Naive thymus-derived CD4-positive, alpha-beta T cell (primary cell): ENCODE data around the gene ADGRG1. TPM values are rescaled to one million over a fixed set of nuclear protein-coding genes. Genes with fewer than 3 reads are reported as not detected.

Experiments used
- ATAC-seq: fragments of 150-1000 bp; cut with Tn5 transposase; 2 replicates; pipeline ENCODE4 v1.10.0; 2021; ENCODE audit warnings: mild to moderate bottlenecking, moderate library complexity
- CTCF ChIA-PET: fragments of 350-600 bp; sonication (Branson Sonifier 250); formaldehyde crosslinking; loops from one replicate; lab custom pipeline; 2021; ENCODE audit warnings: antibody characterized with exemption; lab: Charles Lee
- POLR2A ChIA-PET: fragments of 350-600 bp; sonication (Branson Sonifier 250); formaldehyde crosslinking; loops from one replicate; lab custom pipeline; 2021; ENCODE audit warnings: antibody characterized with exemption, inconsistent platforms; lab: Charles Lee
- DNase-seq, 9 donors: peaks; one replicate each; pipeline versions ENCODE4 v3.0.0 to v3.0.0-alpha.2; 2020 to 2022; ENCODE audit warnings: mixed read lengths in 1 of 9
- H3K27ac ChIP-seq: one replicate; pipeline ENCODE4 v1.7.0; 2013; ENCODE audit warnings: mild to moderate bottlenecking, low read depth, low read length, moderate library complexity
- H3K27me3 ChIP-seq, 2 donors: one replicate each; pipeline ENCODE4 v1.7.0; 2013; ENCODE audit warnings: low read length in 2 of 2, mild to moderate bottlenecking in 2 of 2, moderate library complexity in 2 of 2; ENCODE audit not compliant: control insufficient read depth in 2 of 2, insufficient read depth in 2 of 2
- H3K36me3 ChIP-seq, 3 experiments: 1 replicate in 2 of 3; 2 replicates in 1 of 3; pipeline ENCODE4 v1.7.0; 2013; ENCODE audit warnings: low read length in 3 of 3, mild to moderate bottlenecking in 3 of 3, moderate library complexity in 1 of 3; ENCODE audit not compliant: insufficient read depth in 3 of 3, control insufficient read depth in 2 of 3
- H3K4me1 ChIP-seq, 2 donors: one replicate each; pipeline ENCODE4 v1.7.0; 2013; ENCODE audit warnings: low read length in 2 of 2, mild to moderate bottlenecking in 2 of 2, moderate library complexity in 1 of 2; ENCODE audit not compliant: control insufficient read depth in 2 of 2, insufficient read depth in 2 of 2
- H3K4me3 ChIP-seq: 2 replicates; pipeline ENCODE4 v1.7.0; 2013; ENCODE audit warnings: mild to moderate bottlenecking, low read length
- H3K9me3 ChIP-seq, 3 experiments: 1 replicate in 2 of 3; 2 replicates in 1 of 3; pipeline ENCODE4 v1.7.0; 2013; ENCODE audit warnings: low read length in 3 of 3; ENCODE audit not compliant: control insufficient read depth in 2 of 3
- H3K27ac Mint-ChIP-seq, 9 donors: one replicate each; pipeline ENCODE4 v1.8.0; 2020 to 2022; ENCODE audit warnings: mixed read lengths in 9 of 9, mild to moderate bottlenecking in 8 of 9, moderate library complexity in 5 of 9, inconsistent platforms in 2 of 9
- H3K27me3 Mint-ChIP-seq, 5 donors: one replicate each; pipeline ENCODE4 v1.8.0; 2021 to 2022; ENCODE audit warnings: mixed read lengths in 5 of 5, mild to moderate bottlenecking in 1 of 5
- H3K36me3 Mint-ChIP-seq, 5 donors: one replicate each; pipeline ENCODE4 v1.8.0; 2020 to 2022; ENCODE audit warnings: mixed read lengths in 5 of 5, mild to moderate bottlenecking in 3 of 5, inconsistent platforms in 1 of 5
- H3K4me1 Mint-ChIP-seq, 7 donors: one replicate each; pipeline ENCODE4 v1.8.0; 2020 to 2022; ENCODE audit warnings: mixed read lengths in 7 of 7, mild to moderate bottlenecking in 3 of 7, inconsistent platforms in 1 of 7
- H3K4me3 Mint-ChIP-seq, 10 donors: one replicate each; pipeline ENCODE4 v1.8.0; 2020 to 2022; ENCODE audit warnings: mild to moderate bottlenecking in 10 of 10, mixed read lengths in 10 of 10, moderate library complexity in 6 of 10, inconsistent platforms in 2 of 10
- H3K9me3 Mint-ChIP-seq, 11 donors: one replicate each; pipeline ENCODE4 v1.8.0; 2020 to 2022; ENCODE audit warnings: mixed read lengths in 11 of 11, mild to moderate bottlenecking in 4 of 11, inconsistent platforms in 1 of 11, moderate library complexity in 1 of 11
- intact Hi-C, 2 donors: fragments of 100-400 bp; cut with micrococcal nuclease; formaldehyde crosslinking; loops; one replicate each; pipeline ENCODE4 v1.15.1; 2023
- polyA plus RNA-seq, 2 donors: library from polyadenylated mRNA; unstranded; fragments of 300-500 nt; fragmentation: Illumina TruSeq; gene quantifications; one replicate each; pipeline ENCODE4 v1.2.3, GENCODE V29; 2021
- total RNA-seq, 6 experiments: library from RNA in 5 of 6; stranded (reverse) in 5 of 6; gene quantifications; 1 replicate in 5 of 6; 2 replicates in 1 of 6; pipeline ENCODE4 v1.2.3 and lab custom pipeline; 2021 to 2026

ADGRG1 gene
- total and polyA plus RNA-seq, 7 experiments from 2014 or later = 0.07 to 96.0 (median 1.5) TPM

DNA sequence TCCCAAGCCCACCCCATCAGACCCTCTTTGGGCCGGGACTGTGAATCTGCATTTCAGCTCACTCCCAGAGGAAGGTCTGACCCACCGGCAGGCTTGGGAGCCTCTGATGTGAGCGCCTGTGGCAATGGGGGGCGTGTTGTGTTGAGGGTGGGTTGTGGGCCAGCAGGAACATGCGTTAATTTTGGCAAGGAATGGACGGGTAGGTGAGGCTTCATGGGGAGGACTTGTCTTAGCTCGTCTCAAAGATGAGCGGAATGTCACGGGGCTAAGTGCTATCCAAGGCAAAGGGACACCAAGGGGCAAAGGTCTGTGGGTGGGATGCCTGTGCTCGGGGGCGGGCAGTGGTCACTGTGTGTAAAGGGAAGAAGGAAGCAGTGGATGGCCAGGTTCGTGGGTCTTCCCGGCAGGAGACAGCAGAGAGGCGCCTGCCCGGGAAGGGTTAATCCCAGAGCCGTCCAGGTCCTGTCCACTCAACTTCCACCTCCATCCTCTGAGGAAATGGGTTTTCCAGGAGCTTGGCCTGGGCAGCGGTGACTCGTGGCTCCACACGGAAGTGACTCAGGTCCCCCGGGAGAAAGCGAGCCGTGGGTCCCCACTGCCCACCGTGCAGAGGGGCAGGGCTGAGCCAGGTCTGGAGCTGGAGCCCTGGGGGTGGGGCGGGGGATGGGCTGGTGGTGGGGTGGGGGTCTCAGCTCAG lies 17.4 kb downstream of the ADGRG1 start:
- intact Hi-C loops = no loop called here
- Histone ChIP-seq H3K27me3 (no peaks in the 10 kb centered on the region), H3K4me1 (peaks cover 0 to 20% of the 10 kb centered on the region in 2 donors), H3K4me3 (no peak overlapping the region), H3K27ac (no peak overlapping the region), H3K9me3 (no peaks in the 10 kb centered on the region), H3K36me3 (no peaks in the 10 kb centered on the region)
- peaks cover 0 to 2% (median 0%) of the 10 kb centered on the region in 5 donors for H3K27me3 Mint-ChIP-seq
- DNase-seq (no peak), ATAC-seq (no peak)
- H3K9me3 Mint-ChIP-seq = no peaks in the 10 kb centered on the region
- H3K27ac Mint-ChIP-seq = no peak overlapping the region
- H3K4me3 Mint-ChIP-seq = no peak overlapping the region
- ChIA-PET CTCF (interaction anchor here (1.1 to 5.2 kb wide), 5 partner anchors 9 to 70 kb away, joined by 3 to 53 read pairs (median 4); no protein-coding TSS in a partner anchor), POLR2A (no interaction called here)
- peaks cover 0 to 24% (median 6%) of the 10 kb centered on the region in 7 donors for H3K4me1 Mint-ChIP-seq
- H3K36me3 Mint-ChIP-seq = no peaks in the 10 kb centered on the region

DNA sequence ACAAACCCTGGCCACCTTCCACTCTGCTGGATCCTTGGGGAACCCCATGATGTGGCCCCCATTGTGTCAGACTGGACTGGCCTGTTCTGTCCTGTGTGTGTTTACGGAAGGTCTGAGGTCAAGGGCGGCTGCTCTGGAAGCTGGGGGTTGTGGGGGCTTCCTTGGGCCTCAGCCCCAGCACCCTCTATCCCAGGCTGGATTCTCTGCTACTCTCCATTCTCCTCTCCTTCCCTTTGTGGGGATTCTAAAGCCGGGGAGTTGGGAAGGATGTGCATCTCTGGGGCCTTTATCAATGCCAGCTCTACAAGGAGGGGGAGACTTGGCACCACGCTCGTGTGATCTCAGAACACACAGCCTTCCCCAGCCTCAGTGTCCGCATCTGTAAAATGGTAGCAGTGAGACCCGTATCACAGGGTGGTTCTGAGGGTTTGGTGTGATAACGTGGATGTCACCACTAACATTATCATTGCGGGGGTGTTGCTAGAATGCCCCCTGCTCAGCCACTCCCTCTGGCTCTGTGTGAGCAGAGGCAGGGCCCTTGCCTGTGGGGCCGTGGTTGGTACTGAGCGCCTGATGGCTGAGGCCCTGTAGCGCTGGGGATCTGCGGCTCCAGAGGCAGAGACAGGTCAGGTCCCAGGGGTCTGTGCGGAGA lies 18.1 kb downstream of the ADGRG1 start:
- Mint-ChIP-seq H3K27me3 (peaks cover 0 to 2% (median 0%) of the 10 kb centered on the region in 5 donors), H3K4me1 (peaks cover 1 to 28% (median 7%) of the 10 kb centered on the region in 7 donors), H3K9me3 (peaks cover 0 to 1% (median 0%) of the 10 kb centered on the region in 11 donors), H3K36me3 (no peaks in the 10 kb centered on the region), H3K27ac (no peak overlapping the region), H3K4me3 (peak overlapping the region in 1 of 10 donors; percentile 51)
- POLR2A ChIA-PET = no interaction called here
- Histone ChIP-seq H3K36me3 (no peaks in the 10 kb centered on the region), H3K9me3 (no peaks in the 10 kb centered on the region), H3K27me3 (no peaks in the 10 kb centered on the region), H3K27ac (no peak overlapping the region), H3K4me1 (peaks cover 0 to 22% of the 10 kb centered on the region in 2 donors), H3K4me3 (no peak overlapping the region)
- ATAC-seq = peak; percentile 64
- CTCF ChIA-PET = interaction anchor here (1.0 to 5.2 kb wide), 7 partner anchors 9 to 71 kb away, joined by 3 to 53 read pairs (median 4); no protein-coding TSS in a partner anchor
- intact Hi-C loops = no loop called here
- DNase-seq = no peak

DNA sequence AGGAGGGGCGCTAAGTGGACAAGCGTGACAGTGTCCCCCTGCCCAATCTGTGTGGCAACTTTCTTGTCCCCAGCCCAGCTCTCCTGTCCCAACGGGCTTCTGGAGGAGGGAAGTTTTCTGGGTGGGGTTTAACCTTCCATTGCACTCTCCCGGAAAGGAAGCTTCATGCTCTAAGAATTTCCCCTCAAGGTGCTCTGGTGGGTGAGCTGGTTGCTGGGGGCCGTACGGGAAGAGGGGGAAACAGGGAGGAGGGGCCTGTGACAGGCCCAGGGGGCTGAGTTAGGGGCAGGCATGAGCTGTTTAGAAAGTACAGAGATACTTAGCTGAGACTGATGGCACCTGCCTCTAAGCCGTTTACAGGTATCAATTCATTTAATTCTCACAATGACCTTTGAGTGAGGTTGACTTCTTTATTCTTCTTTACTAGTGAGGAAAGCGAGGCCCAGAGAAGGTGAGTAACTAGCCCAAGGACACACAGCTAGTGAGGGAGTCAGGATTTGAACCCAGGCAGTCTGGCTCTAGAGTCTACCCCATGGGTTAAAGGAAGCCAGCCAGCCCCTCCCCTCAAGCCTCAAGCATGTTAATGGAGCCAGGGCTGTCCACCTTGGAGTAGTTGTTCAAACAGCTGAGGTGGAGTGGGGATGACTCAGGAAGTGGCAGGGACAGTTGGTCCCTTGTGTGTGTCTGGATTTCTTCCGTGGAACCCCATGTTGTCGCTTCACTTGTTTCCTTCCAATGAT lies 18.9 kb downstream of the ADGRG1 start:
- no peak overlapping the region for H3K27ac ChIP-seq
- H3K9me3 ChIP-seq = no peaks in the 10 kb centered on the region
- POLR2A ChIA-PET = interaction anchor here (0.6 kb wide), 1 partner anchor 31 kb away, joined by 3 read pairs; no protein-coding TSS in a partner anchor
- no peaks in the 10 kb centered on the region for H3K27me3 ChIP-seq
- CTCF ChIA-PET = interaction anchor here (1.0 to 5.2 kb wide), 8 partner anchors 10 to 72 kb away, joined by 3 to 53 read pairs (median 4); no protein-coding TSS in a partner anchor
- Mint-ChIP-seq H3K4me1 (peaks cover 6 to 36% (median 15%) of the 10 kb centered on the region in 7 donors), H3K36me3 (no peaks in the 10 kb centered on the region), H3K9me3 (peaks cover 0 to 1% (median 0%) of the 10 kb centered on the region in 11 donors), H3K4me3 (peak overlapping the region in 1 of 10 donors; percentile 70), H3K27ac (peak overlapping the region in 4 of 9 donors; percentile 17 to 83 (median 44)), H3K27me3 (no peaks in the 10 kb centered on the region)
- ATAC-seq = no peak
- peaks cover 0 to 27% of the 10 kb centered on the region in 2 donors for H3K4me1 ChIP-seq
- no peak for DNase-seq
- H3K36me3 ChIP-seq = no peaks in the 10 kb centered on the region
- no peak overlapping the region for H3K4me3 ChIP-seq
- intact Hi-C loops = no loop called here

DNA sequence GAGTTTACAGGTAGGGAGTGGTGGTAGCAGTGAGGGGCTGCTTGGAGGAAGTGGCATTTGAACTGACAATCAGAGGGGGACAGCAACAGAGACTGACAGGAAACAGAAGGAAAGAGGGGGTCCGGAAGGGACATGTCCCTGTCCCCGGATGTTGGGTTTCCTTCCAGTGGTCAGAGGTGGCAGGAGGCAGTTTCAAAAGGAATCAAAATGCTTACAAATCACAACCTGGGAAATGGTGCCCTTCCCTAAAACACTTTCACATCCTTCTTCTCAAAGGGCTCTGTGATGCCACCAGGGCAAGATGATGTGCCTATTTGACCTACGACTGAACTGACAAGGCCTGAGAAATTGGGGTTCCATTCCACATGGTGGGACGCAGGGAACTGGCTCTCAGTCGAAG lies 19.7 kb downstream of the ADGRG1 start:
- H3K27ac ChIP-seq = no peak overlapping the region
- peak overlapping the region in 2 of 10 donors; percentile 39 to 70 for H3K4me3 Mint-ChIP-seq
- H3K4me3 ChIP-seq = no peak overlapping the region
- H3K9me3 Mint-ChIP-seq = peaks cover 0 to 1% (median 0%) of the 10 kb centered on the region in 11 donors
- peak overlapping the region in 5 of 9 donors; percentile 16 to 83 (median 60) for H3K27ac Mint-ChIP-seq
- POLR2A ChIA-PET = no interaction called here
- CTCF ChIA-PET = interaction anchor here (0.9 to 5.2 kb wide), 10 partner anchors 8 to 980 kb away, joined by 3 to 53 read pairs (median 4); no protein-coding TSS in a partner anchor
- H3K36me3 ChIP-seq = no peaks in the 10 kb centered on the region
- H3K4me1 ChIP-seq = peaks cover 0 to 29% of the 10 kb centered on the region in 2 donors
- peaks cover 6 to 36% (median 15%) of the 10 kb centered on the region in 7 donors for H3K4me1 Mint-ChIP-seq
- no peaks in the 10 kb centered on the region for H3K27me3 ChIP-seq
- H3K9me3 ChIP-seq = no peaks in the 10 kb centered on the region
- ATAC-seq (no peak), DNase-seq (no peak)
- H3K36me3 Mint-ChIP-seq = no peaks in the 10 kb centered on the region
- no peaks in the 10 kb centered on the region for H3K27me3 Mint-ChIP-seq
- intact Hi-C loops = loop anchor here (2.0 kb wide), 1 partner anchor 47 kb away; no protein-coding TSS in a partner anchor

DNA sequence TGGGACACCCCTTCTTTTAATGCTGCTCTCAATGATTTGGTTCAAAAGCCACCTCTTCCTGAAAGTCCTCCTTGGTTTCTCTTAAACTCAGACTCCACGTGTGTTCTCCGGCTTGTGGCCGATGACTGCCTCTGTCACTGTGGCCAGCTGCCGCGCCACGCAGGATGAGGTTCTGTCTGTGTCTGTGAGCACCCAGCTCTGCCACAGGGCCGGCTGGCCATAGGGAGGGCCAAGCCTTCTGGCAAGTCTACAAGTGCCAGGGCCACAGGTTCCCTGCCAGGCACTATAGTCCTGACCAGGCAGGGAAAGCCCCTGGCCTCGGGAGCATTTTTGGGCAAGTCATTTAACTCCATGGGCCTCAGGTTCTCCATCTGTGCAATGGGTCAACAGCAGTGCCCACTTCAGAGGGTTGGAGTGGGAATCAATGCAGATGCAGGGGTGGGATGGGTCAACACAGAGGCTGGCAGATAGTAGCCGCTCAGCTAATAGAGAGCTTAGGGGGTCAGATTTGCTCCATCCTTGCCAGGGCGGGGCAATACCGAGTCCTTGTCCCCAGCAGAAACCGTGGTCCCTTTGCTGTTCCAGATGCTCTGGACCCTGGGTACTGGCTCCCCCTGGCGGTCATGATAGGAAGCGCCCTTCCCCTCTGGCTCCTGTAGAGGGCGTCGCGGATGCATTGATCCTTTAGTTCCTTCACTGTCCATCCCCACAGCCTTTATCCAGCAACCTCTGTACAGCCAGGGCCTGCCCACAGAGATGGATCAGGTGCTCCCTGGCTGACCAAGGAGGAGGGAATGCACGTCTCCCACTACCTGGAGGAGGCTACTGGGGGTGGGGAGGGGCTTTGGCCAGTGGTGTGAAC lies 20.4 kb downstream of the ADGRG1 start:
- ChIA-PET POLR2A (interaction anchor here (0.8 kb wide), 1 partner anchor 88 kb away, joined by 4 read pairs; no protein-coding TSS in a partner anchor), CTCF (interaction anchor here (0.6 to 5.2 kb wide), 19 partner anchors 9 to 979 kb away, joined by 3 to 53 read pairs (median 4); no protein-coding TSS in a partner anchor)
- H3K27ac ChIP-seq = no peak overlapping the region
- Mint-ChIP-seq H3K9me3 (peaks cover 0 to 1% (median 0%) of the 10 kb centered on the region in 11 donors), H3K36me3 (no peaks in the 10 kb centered on the region), H3K4me1 (peaks cover 6 to 33% (median 15%) of the 10 kb centered on the region in 7 donors), H3K27me3 (no peaks in the 10 kb centered on the region), H3K27ac (peak overlapping the region in 5 of 9 donors; percentile 11 to 66 (median 59)), H3K4me3 (peak overlapping the region in 2 of 10 donors; percentile 7 to 77)
- H3K4me1 ChIP-seq = peaks cover 0 to 29% of the 10 kb centered on the region in 2 donors
- H3K4me3 ChIP-seq = no peak overlapping the region
- H3K36me3 ChIP-seq = no peaks in the 10 kb centered on the region
- H3K27me3 ChIP-seq = no peaks in the 10 kb centered on the region
- peak; percentile 63 to 90 (median 80) for DNase-seq
- ATAC-seq = peak; percentile 90
- intact Hi-C loops = loop anchor here (1.0 to 2.0 kb wide), 7 partner anchors 40 to 349 kb away; no protein-coding TSS in a partner anchor
- no peaks in the 10 kb centered on the region for H3K9me3 ChIP-seq
